ENCODE results near the gene ZFPL1.

Gene ZFPL1

GRCh38 chr11:65060913-65061408 is 23.1 kb upstream of the ZFPL1 start:
- DNase-seq (ENCODE audit: low spot score), result no peak

DNA sequence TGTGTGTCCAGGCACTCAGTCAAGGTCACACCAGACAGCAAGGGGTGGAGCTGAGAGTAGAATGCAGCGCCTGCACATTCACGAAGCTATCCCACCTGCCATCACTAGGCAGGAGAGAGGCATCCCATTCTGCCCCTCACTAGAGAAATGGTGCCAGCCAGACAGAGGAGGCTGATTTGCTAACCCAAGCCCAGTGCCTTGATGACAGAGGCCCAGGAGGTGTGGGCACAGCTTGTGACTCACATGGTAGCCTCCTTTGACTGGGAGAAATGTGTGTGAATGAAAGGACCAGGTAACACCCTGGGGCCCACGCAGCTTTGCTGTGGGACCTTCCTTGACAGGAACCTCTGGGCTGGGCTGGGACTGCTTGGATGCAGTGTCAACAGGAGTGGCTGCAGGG is 20.5 kb upstream of the ZFPL1 start:
- no peak for DNase-seq (ENCODE audit: low spot score)

GRCh38 chr11:65064847-65065240 is 19.2 kb upstream of the ZFPL1 start:
- DNase-seq (ENCODE audit: low spot score), result no peak

GRCh38 chr11:65065851-65066250 is 18.2 kb upstream of the ZFPL1 start:
- no peak for DNase-seq (ENCODE audit: low spot score)

- DNase-seq (ENCODE audit: low spot score), result no peak
Observed at GRCh38 chr11:65066315-65066714, 17.7 kb upstream of the ZFPL1 start.

DNA sequence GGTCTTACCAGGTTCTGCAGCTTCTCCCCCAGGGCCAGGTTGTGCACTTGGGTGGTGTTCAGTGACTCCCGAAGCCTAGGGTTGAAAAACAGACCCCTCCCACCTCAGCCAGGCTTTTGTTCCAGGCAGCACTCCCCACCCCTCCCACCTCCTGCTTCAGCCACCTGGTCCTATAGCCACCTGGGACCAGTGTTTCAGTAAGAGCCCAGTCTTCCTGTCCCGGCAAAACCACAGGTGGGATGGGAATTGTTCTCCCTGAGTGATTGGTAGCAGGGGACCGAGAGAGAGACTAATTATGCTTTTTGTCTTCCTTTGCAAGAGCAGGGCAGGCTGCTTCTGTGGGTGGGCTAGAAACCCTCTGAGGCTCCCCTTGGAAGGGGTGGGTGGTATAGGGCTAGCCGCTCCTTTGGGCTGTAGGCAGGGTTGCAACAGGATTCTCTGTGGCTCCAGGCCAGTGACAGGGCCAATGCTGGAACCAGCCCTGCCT is 17.2 kb upstream of the ZFPL1 start:
- DNase-seq (ENCODE audit: low spot score), result no peak

GRCh38 chr11:65067446-65067845 is 16.6 kb upstream of the ZFPL1 start:
- DNase-seq (ENCODE audit: low spot score), result no peak

- no peak for DNase-seq (ENCODE audit: low spot score)
Observed at GRCh38 chr11:65069217-65069616, 14.8 kb upstream of the ZFPL1 start.

DNA sequence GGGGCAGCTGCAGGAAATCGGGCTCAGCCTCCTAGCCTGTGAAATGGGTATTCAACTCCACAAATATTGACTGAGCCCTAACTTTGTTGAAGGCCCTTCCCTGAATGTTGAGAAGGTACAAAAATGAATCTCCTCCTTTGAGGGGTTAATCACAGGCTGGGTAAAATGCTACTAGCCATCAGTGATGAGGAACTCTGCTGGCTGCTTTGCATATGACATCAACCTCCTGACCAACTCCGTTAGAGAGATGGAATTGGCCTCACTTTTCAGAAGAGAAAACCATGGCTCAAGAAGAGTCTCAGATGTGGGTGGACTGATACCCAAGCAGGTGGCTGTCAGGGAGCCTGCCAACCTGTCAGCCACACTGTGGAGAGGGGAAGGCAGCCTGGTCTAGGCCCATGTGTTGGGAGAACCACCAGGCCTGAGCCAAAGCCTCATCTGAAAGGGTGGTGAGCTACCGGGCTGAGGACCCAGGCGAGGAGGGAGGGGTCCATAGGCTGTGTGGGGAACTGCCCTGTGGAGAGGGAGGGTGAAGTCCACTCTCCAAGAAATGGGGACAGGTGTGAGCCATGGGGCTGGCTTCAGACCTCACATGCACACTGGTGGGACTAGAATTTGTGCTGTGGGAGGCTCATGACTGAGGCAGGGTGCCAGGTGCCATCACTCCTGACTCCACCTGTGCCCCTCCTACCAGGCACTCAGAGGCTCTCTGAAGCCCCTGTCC is 12.0 kb upstream of the ZFPL1 start:
- DNase-seq (ENCODE audit: low spot score), result no peak

- DNase-seq (ENCODE audit: low spot score), result no peak
Observed at GRCh38 chr11:65072631-65072966, 11.4 kb upstream of the ZFPL1 start.

GRCh38 chr11:65077451-65077850 is 6.6 kb upstream of the ZFPL1 start:
- no peak for DNase-seq (ENCODE audit: low spot score)

DNA sequence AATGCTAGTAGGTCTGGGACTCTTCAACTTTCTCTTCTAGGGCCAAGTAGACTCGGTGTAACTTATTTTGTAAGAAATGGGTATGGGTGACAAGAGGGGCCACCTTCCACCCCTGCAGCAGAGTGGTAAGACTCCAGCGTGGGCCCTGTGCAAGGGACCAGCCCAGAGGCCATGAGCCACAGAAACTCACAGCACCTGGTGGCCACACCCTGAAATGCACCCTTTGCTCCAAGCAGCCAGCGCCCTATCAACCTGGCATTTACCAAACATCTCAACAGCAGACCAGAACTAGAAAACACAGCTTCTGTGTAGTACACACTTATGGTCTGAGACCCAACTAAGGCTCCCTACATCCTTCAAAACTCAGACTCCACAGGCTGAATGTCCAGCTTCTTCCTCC is 5.9 kb upstream of the ZFPL1 start:
- DNase-seq (ENCODE audit: low spot score), result no peak

DNA sequence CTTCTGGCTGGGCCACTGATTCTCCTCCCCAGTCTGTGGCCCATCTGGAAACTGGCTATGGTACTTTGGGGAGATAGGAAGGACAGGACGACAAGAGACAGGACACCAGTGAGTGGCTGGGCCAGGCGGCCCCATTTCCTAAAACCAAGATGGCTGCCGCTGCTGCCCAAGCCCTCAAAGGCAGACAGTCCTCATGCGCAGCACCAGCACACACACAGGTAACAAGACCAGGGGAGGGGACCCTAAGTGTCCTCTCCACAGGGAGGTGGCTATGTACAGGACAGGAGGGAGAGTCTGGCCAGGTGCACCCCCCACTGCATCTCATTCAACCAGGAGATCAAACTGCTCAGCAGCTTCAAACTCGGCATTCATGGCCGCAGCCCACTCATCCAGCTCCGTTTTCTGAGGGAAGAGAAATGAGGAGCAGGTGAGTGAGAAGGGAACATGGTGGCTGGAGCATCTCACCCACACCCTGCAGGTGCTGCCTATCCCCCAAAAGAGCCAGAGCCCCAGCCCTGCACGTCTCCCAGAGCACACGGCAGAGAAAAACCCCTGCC is 5.2 kb upstream of the ZFPL1 start:
- DNase-seq (ENCODE audit: low spot score), result no peak

- DNase-seq (ENCODE audit: low spot score), result no peak
Observed at GRCh38 chr11:65083134-65083833, 738 bp upstream of the ZFPL1 start.

- no peak for DNase-seq (ENCODE audit: low spot score)
Observed at GRCh38 chr11:65084598-65085375, 765 bp downstream of the ZFPL1 start.

GRCh38 chr11:65085446-65085845 is 1.4 kb downstream of the ZFPL1 start:
- no peak for DNase-seq (ENCODE audit: low spot score)

DNA sequence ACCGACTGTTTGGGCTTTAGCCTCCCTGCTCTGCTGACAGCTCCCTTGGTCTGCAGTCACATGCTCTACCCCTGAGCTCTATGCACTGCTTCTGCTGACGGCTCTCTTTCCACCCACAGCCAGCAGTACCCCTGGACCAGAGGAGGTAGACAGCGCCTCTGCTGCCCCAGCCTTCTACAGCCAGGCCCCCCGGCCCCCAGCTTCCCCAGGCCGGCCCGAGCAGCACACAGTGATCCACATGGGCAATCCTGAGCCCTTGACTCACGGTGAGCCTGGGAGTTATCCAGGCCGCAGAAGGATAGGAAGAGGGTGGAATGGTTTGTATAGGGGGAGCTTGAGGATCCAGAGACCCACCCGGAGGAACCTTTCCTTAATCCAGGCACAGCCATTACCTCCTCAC is 2.8 kb downstream of the ZFPL1 start:
- no peak for DNase-seq (ENCODE audit: low spot score)

DNA sequence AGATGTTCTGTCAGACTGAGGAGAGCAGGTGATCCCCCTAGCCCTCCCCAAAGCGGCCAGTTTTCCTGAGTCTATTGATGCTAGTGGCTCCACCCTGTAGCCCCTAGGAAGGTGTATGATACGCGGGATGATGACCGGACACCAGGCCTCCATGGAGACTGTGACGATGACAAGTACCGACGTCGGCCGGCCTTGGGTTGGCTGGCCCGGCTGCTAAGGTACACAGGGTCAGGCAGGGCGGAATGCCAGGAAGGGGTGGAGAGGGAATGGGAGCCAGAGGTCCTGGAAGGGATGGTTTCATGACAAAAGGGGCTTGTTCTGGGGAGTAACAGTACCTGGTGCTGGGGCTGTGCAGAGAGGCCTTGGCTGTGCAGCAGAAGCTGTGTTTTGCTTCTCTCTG is 3.2 kb downstream of the ZFPL1 start:
- DNase-seq (ENCODE audit: low spot score), result no peak

GRCh38 chr11:65087827-65088226 is 3.8 kb downstream of the ZFPL1 start:
- DNase-seq (ENCODE audit: low spot score), result no peak

GRCh38 chr11:65089621-65090020 is 5.6 kb downstream of the ZFPL1 start:
- DNase-seq (ENCODE audit: low spot score), result no peak

DNA sequence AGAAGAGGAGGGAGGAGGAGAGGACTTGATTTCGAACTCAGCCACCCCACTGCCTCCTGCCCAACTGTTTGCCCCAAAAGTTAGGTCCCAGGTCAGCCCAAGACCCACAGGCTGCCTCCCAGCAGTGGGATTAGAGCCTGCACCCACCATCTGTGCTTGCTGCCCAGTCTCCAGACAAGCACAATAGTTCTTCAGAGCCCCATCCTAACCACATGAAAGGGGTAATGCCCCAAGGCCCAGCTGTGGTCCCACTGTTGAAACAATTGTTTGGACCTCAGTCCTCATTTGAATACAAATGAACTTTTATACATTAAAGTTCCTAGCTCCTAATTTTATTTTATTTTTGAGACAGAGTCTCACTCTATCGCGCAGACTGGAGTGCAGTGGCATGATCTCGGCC is 6.6 kb downstream of the ZFPL1 start:
- DNase-seq (ENCODE audit: low spot score), result no peak

DNA sequence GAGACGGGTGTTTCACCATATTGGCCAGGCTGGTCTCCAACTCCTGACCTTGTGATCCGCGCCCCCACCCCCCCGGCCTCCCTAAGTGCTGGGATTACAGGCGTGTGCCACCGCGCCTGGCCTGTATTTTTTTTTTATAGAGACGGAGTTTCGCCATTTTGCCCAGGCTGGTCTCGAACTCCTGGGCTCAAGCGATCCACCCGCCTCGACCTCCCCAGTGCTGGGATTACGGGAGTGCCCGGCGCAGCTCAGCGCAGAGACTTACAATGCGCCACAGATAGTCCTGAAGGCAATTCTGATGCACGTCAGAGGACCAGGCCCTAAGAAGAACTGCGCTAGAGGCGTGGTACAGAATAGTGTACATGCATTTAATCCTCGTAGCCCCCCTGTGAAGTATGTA is 11.4 kb downstream of the ZFPL1 start:
- no peak for DNase-seq (ENCODE audit: low spot score)
